ENCODE data around the gene CD28.
"Not testable (repeated sequence)": the region's sequence is repeated elsewhere in the genome, so short reads cannot be mapped to it uniquely, and the experiment has no call there.

The CD28 gene

DNA sequence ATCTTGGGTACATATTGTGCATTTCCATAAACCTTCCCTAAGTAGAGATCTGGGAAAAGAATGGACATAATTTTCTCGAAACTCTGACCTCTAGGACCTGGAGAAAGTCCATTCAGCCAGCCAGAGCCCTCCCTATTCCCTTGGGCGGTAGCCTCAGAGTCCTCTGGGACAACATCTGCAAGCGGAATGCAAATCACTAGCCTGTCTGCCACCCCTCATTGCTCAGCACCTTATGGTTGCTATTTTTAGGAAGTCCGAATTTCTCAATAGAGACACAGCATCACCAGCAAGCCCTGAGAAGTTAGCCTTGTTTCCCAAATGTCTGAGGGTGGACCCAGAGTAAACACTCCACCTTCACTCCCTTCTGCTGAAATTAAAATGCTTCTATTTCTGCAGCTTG lies 17.6 kb upstream of the CD28 start:
- no peak for DNase-seq

DNA sequence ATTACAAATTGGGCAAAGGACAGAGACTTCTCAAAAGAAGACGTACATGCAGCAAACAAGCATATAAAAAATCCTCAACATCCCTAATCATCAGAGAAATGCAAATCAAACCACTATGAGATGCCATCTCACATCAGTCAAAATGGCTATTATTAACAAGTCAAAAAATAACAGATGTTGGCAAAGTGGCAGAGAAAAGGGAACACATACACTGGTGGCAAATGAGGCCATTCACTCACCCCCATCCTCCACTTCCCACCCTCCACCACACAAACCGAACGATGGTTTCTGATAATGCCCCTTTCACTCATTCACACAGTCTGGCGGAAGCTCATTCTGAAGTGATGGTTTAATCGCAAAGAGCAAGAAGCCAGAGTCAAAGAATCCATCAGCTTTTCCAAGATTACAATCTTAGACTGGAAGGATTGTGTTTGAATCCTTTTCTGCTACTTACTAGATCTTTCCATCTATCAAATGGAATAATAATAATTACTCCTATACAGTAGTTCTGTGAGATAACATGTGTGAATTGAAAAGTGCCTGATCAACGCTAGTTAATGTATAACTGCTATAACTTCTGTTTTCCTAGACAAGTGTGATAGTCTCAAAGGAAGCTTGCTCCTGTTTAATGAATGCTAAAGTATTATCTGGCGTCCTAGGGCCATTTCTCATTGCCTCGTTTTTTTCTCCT lies 16.9 kb upstream of the CD28 start:
- no peak for DNase-seq

DNA sequence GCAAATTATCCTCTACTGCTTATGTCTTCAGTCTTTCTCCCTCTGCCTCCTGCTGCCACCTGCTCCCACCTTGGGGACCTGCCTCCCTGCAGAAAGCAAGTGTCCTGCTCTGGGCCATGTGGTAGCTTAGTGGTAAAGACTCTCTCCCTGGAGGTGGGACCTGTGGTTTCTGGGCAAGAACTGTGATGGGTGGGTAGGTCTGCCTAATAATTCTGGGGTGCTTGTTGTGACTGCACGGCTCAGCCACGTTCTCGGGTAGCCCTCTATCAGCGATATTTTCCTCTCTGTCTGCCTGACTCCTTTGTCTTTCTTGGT lies 16.4 kb upstream of the CD28 start:
- no peak for DNase-seq

DNA sequence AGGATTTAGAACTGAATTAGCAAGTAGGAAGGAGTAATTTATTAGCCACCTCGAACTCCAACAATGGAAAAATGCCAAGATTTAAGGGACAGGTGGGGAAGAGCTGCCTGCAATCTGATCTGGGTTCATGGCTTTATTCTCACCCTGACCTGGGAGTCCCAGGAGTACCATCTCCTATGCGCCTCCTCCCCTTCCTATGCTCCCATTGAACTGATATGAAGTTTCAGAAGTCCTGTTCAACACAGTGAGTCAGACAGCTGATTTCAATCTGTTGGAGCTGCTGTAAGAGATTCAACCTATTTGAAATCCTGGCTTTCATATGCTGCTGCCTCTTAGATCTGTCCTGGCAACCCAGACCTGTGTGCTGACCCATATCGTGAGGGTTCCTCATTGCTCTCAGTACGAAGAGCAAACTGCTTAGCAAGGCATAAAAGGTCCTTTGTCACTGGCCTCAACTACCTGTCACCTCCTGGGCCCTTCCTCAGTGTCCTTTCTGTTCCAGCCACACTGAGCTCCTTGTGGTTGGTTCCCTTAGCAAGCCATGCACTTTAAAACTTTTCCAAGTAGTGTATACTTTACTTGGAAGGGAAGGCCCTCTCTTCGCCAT lies 15.9 kb upstream of the CD28 start:
- no peak for DNase-seq

DNA sequence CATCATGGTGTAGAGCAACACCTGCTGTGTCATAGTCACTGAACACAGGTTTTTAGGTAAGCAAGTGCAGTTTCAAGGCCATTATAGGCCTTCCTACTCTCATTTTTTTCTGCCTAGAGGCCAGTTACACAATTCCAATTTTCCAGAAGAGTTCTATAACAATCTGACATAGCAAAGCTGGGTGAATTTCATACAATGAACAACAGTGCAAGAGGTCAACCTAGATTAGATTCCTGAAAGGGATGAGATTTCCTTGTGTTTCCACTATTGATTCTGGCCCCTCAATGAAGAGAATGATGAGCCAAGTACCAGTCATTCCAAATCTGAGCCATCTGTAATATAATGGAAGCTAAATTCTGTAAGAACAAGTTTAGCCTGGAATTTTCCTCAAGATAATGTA lies 15.3 kb upstream of the CD28 start:
- DNase-seq: no peak

DNA sequence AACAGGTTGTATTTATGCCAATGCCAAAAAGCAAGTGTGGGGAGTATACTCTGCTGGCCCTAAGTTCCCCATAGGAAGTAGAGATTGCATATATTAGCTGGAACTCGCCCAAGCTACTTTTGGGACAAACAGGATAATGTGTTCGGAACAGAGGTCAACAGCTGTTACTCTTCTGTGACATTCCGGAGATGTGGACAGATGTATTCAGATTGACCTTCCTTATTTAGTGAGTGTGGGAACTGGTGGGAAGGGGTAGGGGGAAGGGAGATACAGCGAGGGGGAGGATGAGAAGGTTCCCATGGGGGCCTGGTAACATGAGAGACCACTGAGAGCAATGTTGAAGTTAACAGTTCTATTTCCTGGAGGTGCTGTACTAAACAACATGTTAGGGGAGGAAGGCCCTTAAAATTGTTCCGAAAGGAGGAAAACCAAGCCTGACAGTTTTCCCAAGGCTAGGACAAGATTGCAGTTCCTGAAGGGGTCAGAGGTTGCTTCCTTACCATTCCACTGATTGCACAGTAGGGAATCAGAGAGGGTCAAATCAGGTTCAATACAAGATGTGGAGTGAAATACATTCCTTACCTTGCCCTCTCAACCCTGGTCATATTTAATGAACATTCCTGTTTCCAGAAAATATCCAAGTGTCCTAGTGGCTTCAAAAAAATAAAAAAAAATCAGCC lies 14.3 kb upstream of the CD28 start:
- no peak for DNase-seq

DNA sequence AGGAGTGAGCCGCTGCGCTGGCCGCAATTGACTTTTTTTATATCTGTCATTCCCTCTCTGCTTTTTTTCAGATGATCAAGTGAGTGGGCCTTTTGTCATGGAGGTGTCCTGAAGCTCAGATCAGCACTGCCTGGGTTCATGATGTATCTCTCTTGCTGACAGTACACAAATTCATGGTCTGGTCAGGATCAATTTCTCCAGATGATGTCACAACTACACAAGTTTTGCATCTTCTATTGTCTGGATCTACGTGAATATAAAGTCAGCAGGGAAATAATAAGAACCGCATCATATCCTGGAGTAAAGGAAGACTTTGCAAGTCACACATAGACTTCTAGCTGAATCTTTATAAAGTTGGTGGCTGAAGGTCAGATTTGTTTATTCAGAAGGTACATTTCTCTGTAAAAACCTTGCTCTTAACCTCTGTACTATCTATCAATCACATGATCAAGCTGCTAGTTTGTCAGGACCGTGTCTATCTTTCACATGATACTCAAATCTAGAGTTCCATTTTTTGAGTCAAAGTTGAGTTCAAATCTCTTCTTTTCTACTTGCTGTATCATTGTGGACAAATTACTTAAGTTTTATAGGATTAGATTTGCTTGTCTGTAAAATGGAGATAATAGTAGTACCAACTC lies 13.1 kb upstream of the CD28 start:
- DNase-seq: no peak

DNA sequence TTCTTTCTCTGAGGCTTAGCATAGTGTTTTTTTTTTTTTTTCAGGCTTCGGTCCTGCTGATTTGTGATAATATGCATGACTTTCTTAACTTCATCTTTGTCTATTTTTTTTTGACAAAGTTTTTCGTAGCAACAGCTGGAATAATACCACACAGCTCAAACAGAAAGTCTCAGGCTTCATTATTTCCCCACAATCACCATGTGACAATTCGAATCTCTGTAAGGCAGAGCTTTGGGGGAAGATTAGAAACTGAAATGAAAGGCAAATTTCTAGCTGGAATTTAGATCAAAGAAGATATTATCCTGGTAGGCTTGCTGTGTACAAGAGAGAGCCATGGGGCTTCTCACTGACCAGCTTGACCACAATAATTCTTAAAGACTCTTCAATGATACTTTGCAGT lies 12.2 kb upstream of the CD28 start:
- no peak for DNase-seq

DNA sequence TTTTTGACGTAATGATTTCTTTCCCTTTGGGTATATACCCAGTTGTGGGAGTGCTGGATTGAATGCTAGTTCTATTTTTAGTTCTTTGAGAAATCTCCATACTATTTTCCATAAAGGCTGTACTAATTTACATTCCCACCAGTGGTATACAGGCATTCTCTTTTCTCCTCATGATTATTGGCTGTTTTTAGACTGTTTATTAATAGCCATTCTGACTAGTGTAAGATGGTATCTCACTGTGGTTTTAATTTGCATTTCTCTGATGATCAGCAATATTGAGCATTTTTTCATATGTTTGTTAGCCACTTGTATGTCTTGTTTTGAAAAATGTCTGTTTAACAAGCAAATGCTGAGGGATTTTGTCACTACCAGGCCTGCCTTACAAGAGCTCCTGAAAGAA lies 9.2 kb upstream of the CD28 start:
- no peak for DNase-seq

DNA sequence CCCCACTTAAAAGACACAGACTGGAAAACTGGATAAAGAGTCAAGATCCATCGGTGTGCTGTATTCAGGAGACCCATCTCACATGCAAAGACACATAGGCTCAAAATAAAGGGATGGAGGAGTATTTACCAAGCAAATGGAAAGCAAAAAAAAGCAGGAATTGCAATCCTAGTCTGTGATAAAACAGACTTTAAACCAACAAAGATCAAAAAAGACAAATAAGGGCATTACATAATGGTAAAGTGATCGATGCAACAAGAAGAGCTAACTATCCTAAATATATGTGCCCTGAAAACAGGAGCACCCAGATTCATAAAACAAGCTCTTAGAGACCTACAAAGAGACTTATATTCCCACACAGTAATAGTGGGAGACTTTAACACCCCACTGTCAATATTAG lies 8.7 kb upstream of the CD28 start:
- not testable (repeated sequence) for DNase-seq

DNA sequence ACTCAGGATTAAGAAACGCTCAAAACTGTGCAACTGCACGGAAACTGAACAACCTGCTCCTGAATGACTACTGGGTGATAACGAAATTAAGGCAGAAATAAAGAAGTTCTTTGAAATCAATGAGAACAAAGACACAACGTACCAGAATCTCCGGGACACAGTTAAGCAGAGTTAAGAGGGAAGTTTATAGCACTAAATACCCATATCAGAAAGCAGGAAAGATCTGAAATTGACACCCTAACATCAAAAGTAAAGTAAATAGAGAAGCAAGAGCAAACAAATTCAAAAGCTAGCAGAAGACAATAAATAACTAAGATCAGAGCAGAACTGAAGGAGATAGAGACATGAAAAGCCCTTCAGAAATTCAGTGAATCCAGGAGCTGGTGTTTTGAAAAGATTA lies 8.0 kb upstream of the CD28 start:
- not testable (repeated sequence) for DNase-seq

DNA sequence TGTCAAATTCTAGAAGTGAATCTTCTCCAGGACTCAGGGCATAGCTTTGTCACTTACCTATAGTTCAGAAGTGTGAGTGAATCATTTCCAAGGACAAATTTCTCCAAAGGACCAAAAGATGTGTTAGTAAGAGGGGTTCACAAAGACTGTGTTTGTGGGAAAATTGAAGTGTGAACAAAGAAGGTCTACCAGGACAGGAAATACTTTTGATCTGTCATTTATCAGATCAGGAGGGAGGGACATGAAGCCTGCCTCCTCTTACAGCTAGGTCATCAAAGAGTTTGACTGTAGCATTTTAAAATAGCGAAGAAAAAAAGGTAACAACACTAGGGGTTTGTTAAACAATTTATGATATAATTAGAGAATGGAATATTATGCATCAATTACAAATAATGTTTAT lies 2.0 kb upstream of the CD28 start:
- no peak for DNase-seq

DNA sequence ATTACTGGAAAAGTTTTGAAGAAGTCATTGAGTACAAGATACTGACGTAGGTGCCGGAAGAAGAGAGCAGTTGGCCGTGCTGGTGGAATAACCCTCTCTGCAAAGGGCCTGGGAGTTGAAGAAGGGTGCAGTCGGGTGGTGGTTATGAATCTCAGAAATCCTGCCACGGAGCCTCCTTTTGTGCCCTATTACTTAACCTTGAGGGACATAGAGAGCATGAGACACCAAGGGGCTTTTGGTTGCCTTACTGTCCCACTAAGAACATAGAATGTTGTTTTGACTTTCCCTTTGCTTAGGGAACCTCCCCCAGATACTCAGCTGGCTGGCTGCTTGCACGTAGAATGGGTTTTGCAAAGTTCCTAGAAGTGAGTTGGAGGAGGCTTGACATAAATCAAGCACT lies 1.3 kb upstream of the CD28 start:
- peak; percentile 49 for DNase-seq

DNA sequence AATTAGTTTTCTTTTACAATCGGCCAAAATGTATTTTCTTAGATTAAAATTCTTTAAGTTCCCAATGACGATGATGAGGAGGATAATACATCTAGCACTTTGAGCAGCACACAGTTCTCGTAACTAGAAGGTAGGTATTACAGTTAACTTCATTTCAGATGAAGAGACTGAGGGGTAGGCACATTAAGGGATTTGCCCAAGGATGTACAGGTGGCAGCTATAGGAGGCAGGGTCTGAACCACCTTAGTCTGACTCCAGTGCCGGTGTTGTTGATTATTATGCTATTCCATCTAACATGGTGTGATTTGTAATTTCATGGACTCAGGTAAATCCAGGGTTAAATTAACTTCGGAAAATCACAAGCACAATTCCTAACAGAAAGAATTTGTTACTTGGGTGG lies 1.1 kb downstream of the CD28 start:
- DNase-seq: no peak

DNA sequence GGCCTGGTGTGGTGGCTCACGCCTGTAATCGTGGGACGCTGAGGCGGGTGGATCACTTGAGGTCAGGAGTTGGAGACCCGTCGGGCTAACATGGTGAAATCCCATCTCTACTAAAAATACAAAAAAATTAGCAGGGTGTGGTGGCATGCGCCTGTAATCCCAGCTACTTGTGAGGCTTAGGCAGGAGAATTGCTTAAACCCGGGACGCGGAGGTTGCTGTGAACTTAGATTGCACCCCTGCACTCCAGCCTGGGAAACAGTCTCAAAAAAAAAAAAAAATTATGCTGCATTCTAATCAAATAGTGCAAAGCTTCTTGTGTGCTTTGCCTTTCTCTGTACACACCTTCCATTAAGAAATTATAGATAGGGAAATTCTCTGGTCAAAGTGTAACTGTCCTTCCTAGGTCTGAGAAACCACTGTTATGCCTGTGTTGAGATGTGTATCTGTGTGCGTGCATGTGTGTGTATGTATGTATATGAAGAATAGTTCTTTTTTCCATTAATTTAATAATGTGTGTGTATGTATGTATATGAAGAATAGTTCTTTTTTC lies 2.5 kb downstream of the CD28 start:
- DNase-seq: no peak

DNA sequence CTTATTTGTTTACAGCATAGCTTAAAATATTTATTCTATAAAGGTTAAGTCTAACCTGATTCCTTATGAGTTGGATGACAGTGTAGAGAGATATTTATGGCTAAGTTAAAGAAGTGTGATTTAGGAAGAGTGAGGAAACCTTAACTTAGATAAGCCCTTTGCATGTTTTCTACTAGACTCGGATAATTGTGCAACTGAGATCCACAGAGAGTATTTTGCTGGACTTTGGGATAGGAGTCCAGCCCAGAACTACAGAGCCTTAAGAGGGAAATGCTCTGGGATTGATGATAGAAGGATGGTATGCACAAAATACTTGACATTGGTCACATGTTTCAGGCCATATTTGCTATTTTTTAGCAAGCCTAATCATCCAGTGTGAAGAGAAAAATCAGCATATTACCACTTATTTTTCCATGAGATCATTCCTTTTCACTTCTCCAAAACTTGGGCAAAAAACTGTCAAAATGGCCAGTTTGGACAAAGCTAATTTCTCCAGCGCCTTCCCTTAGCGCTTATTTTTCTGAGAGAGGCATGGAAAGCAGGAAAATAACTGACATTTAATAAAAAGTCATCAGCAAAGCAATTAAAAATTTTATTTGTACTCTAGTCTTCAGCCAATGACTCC lies 3.1 kb downstream of the CD28 start:
- DNase-seq: no peak

DNA sequence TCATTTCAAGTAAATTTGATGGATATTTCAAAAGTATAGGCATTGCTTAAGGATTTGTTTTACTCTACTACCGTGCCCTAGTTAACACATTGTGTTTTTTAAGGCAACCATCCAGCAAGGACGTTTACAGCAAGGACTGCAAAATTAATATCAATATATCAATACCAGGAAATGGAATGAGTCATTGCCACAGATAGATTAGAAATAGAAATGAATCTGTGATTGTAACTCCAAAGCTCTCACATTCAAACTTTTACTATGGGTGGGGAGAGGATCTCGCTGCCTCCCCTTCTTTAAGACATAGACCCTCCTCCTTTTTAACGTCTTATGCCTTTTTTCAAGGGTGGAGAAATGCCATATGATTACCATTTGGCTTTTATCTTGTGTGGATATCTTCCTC lies 3.8 kb downstream of the CD28 start:
- no peak for DNase-seq

DNA sequence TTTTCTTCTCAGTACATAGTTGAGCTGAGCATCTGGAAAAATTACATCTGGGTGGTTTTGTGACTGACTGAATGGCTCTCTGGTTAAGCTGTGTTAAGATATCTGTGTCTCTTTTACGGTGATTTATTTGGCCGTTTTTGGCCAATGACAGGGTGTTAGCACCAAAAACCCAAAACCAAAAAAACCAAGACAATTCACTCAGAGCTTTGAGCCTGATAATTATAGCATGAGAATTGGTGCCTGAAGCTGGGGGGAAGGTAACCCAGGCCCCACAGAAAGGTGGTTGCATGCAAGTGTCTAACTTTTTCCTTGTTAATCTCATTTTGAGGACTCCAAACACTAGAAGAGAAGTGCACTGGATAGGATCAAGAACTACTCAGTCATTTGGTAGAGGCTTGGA lies 4.5 kb downstream of the CD28 start:
- no peak for DNase-seq

DNA sequence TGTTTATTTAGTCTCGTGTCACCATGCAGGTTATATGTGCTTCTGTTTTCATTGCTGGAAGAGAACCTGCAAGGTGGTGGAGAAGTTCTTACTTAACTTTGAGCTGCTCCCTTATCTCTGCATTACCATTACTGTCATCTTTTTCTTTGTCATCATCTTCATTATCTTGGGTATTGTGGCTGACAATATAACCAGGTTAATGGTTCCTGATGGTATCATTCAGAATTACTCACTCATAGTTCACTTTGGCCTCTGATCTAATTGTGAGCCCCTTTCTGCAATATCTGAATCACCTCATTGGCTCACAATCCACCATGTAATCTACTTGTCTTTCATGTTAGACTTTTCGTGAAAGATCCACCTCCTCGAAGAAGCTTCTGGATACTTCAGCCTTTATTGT lies 5.0 kb downstream of the CD28 start:
- no peak for DNase-seq

DNA sequence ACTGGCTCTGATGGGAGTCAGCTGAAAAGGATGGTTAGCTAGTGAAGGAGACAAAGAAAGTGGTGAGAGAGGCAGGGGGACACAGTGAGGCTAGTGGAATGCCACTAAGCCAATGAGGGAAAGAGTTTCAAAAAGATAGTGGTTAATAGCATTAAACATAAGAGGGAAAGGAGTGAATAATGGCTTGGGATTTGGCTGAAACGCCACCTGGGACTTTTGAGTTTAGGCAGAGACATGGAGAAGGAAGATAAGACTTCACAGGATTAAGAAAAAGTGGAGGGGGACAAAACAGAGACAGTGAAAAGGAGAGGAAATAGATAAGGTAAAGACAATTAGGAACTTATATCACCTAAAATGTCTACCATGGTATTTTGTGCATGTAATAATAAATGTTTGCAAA lies 6.9 kb downstream of the CD28 start:
- no peak for DNase-seq

DNA sequence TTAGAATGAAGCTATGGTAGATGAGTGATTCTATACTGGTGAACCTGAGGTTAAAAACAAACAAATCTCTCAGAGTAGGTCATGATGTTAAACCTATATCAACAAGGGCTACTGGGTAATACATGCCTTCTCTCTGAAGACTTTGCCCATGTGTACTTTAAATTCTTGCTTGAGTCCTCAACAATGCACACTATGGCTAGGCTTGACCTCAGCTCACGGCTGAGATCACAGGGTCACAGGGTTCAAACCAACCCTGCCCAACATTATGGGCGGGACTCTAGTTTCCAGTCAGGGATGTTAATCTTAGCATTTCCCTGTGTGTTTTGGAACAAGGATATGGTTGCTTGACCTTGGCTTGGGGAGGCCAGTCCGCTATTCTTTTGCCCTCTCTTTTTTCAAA lies 7.7 kb downstream of the CD28 start:
- no peak for DNase-seq

DNA sequence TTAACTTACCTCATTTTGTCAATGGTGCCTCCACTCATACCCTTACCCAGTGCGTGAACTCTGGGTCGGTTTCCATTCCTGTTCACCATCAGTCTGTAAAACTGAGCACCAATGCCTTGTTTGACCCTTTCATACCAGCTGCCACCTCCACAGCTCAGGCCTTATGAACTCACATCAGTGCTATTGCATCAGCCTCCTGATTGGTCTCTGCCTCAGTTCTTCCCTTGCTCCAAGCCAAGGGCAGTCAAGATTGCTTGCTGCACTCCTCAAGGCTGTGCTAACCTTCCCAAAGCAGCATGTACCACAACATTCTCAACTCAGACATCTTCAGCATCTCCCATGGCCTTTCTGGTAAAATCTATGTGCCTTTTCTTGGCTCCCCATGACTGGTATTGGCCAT lies 9.3 kb downstream of the CD28 start:
- no peak for DNase-seq

DNA sequence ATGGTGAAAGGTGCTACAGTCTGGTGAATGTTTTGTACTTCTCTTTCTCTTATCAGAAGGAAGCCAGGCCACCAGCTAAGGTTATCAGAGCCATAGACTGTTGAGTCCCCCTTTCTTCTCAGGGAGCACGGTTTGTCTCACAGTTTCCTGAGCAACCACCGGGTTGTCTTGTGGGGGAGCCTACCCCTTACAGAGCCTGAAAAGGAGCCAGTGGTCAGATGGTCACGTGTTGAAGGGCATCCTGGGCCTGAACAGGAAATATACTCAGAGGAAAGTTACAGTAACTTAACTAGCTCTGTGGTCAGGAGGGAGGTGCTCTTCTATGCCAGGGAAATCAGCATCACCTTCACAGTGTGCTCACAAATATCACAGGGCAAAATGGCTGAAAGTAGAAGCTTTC lies 11.6 kb downstream of the CD28 start:
- DNase-seq: peak; percentile 75
